ENCODE results near the gene VPS13D.

DNA sequence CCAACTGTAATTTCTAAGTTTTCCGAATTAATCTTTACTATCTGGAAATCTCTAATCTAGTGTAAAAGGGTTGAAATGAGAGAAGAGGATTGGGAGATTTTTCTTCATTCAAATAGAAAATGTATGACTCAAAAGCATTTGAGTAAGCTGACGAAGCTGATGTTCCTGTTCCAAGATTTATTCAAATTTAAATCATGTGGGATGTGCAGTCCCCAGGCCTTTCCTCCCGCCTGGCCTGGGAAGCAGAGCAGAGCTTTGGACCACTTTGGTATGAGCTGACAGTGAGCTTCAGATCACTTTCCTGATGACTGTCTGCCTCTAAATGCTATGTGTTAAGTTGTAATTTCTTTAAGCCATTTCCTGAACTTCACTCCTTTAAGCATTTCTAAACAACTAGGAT, 196.2 kb downstream of the VPS13D start:
- TF ChIP-seq, protein P1, sequence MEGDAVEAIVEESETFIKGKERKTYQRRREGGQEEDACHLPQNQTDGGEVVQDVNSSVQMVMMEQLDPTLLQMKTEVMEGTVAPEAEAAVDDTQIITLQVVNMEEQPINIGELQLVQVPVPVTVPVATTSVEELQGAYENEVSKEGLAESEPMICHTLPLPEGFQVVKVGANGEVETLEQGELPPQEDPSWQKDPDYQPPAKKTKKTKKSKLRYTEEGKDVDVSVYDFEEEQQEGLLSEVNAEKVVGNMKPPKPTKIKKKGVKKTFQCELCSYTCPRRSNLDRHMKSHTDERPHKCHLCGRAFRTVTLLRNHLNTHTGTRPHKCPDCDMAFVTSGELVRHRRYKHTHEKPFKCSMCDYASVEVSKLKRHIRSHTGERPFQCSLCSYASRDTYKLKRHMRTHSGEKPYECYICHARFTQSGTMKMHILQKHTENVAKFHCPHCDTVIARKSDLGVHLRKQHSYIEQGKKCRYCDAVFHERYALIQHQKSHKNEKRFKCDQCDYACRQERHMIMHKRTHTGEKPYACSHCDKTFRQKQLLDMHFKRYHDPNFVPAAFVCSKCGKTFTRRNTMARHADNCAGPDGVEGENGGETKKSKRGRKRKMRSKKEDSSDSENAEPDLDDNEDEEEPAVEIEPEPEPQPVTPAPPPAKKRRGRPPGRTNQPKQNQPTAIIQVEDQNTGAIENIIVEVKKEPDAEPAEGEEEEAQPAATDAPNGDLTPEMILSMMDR (IDR thresholded peaks at IDR 0.05; ENCODE audit: borderline replicate concordance, extremely low read depth, low read length, poor library complexity, severe bottlenecking) = no peak
- no peak for TF ChIP-seq EZH2 (IDR thresholded peaks at IDR 0.05; ENCODE audit: borderline replicate concordance, low read depth, low read length, severe bottlenecking)
